GM10248 (cell line): ENCODE measurements around the gene IFI35.

Experiments used
- CTCF ChIA-PET: fragments of 300-600 bp; sonication (Branson Sonifier 250); formaldehyde crosslinking; extraction: SDS; loops from one replicate; lab custom pipeline; 2021; ENCODE audit warnings: antibody characterized with exemption; lab: Yijun Ruan, JAX
- POLR2A ChIA-PET: fragments of 350-650 bp; sonication (Branson Sonifier 250); formaldehyde crosslinking; extraction: SDS; loops from one replicate; lab custom pipeline; 2020; ENCODE audit warnings: antibody characterized with exemption; lab: Yijun Ruan, JAX
- DNase-seq: peaks from one replicate; pipeline ENCODE4 v3.0.0; 2012; ENCODE audit errors: extremely low spot score
- TF ChIP-seq, protein P1 (sequence below): IDR thresholded peaks from 2 replicates; pipeline ENCODE4 v1.5.1; 2012; ENCODE audit warnings: mild to moderate bottlenecking, low read depth; ENCODE audit errors: extremely low read depth, missing control alignments, control extremely low read depth

The IFI35 gene

GRCh38 chr17:43011728-43012472 lies 5.3 kb downstream of the IFI35 start:
- CTCF ChIA-PET = interaction anchor here (0.9 to 3.3 kb wide), 2 partner anchors 9 to 14 kb away, joined by 3 to 18 read pairs; partner anchors contain the start of gene RPL27
- DNase-seq = no peak
- TF ChIP-seq, protein P1, sequence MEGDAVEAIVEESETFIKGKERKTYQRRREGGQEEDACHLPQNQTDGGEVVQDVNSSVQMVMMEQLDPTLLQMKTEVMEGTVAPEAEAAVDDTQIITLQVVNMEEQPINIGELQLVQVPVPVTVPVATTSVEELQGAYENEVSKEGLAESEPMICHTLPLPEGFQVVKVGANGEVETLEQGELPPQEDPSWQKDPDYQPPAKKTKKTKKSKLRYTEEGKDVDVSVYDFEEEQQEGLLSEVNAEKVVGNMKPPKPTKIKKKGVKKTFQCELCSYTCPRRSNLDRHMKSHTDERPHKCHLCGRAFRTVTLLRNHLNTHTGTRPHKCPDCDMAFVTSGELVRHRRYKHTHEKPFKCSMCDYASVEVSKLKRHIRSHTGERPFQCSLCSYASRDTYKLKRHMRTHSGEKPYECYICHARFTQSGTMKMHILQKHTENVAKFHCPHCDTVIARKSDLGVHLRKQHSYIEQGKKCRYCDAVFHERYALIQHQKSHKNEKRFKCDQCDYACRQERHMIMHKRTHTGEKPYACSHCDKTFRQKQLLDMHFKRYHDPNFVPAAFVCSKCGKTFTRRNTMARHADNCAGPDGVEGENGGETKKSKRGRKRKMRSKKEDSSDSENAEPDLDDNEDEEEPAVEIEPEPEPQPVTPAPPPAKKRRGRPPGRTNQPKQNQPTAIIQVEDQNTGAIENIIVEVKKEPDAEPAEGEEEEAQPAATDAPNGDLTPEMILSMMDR = no peak
- POLR2A ChIA-PET = interaction anchor here (1.0 to 1.1 kb wide), 2 partner anchors 8 to 14 kb away, joined by 3 to 4 read pairs; partner anchors contain the start of gene RPL27

DNA sequence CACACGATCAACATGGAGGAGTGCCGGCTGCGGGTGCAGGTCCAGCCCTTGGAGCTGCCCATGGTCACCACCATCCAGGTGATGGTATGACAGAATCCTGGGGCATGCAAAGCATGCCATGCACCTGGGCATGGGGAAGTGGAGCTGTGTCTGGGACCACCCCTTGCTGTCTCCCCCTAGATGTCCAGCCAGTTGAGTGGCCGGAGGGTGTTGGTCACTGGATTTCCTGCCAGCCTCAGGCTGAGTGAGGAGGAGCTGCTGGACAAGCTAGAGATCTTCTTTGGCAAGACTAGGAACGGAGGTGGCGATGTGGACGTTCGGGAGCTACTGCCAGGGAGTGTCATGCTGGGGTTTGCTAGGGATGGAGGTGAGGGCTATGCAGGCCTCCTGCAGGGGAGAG lies 6.7 kb downstream of the IFI35 start:
- TF ChIP-seq, protein P1 = no peak
- ChIA-PET POLR2A (interaction anchor here (0.5 kb wide), 1 partner anchor 191 kb away, joined by 3 read pairs; no protein-coding TSS in a partner anchor), CTCF (interaction anchor here (3.3 kb wide), 1 partner anchor 16 kb away, joined by 18 read pairs; the partner anchor contains the start of gene RPL27)
- no peak for DNase-seq

- ChIA-PET POLR2A (interaction anchor here (1.2 kb wide), 1 partner anchor 16 kb away, joined by 4 read pairs; the partner anchor contains the start of gene RPL27), CTCF (interaction anchor here (1.0 to 3.3 kb wide), 3 partner anchors 10 to 17 kb away, joined by 5 to 18 read pairs (median 5); partner anchors contain the start of gene RPL27)
- no peak for DNase-seq
Observed at GRCh38 chr17:43014020-43014648, 7.5 kb downstream of the IFI35 start.

GRCh38 chr17:43014649-43015542 lies 8.3 kb downstream of the IFI35 start:
- ChIA-PET POLR2A (interaction anchor here (1.2 kb wide), 1 partner anchor 17 kb away, joined by 4 read pairs; the partner anchor contains the start of gene RPL27), CTCF (interaction anchor here (1.0 to 1.5 kb wide), 2 partner anchors 9 to 16 kb away, joined by 5 read pairs; partner anchors contain the start of gene RPL27)
- DNase-seq = no peak
- TF ChIP-seq, protein P1 = no peak

More at GRCh38 chr17:43014020-43014648, 7.5 kb downstream of the IFI35 start:
- TF ChIP-seq, protein P1 = no peak

GRCh38 chr17:43015579-43015978 lies 9.0 kb downstream of the IFI35 start:
- CTCF ChIA-PET = interaction anchor here (1.5 kb wide), 1 partner anchor 8 kb away, joined by 5 read pairs; no protein-coding TSS in a partner anchor
- TF ChIP-seq, protein P1 = no peak
- POLR2A ChIA-PET = interaction anchor here (1.2 kb wide), 1 partner anchor 17 kb away, joined by 4 read pairs; the partner anchor contains the start of gene RPL27
- DNase-seq = no peak
